Muscle layer of colon (tissue), 2 donors: ENCODE results near the gene ADARB2.

Experiments used
- H3K27ac ChIP-seq: one replicate; pipeline ENCODE4 v1.7.0; 2013; ENCODE audit warnings: low read depth, mild to moderate bottlenecking, low read length, moderate library complexity
- H3K27me3 ChIP-seq, 2 donors: one replicate each; pipeline ENCODE4 v1.7.0; 2013; ENCODE audit warnings: low read length in 2 of 2, mild to moderate bottlenecking in 2 of 2; ENCODE audit not compliant: insufficient read depth in 2 of 2, control insufficient read depth in 1 of 2
- H3K36me3 ChIP-seq: one replicate; pipeline ENCODE4 v1.7.0; 2013; ENCODE audit warnings: mild to moderate bottlenecking, low read length; ENCODE audit not compliant: insufficient read depth
- H3K4me1 ChIP-seq: one replicate; pipeline ENCODE4 v1.7.0; 2013; ENCODE audit warnings: mild to moderate bottlenecking, low read length; ENCODE audit not compliant: insufficient read depth
- H3K4me3 ChIP-seq, 2 donors: one replicate each; pipeline ENCODE4 v1.7.0; 2013; ENCODE audit warnings: low read length in 2 of 2, low read depth in 1 of 2, mild to moderate bottlenecking in 1 of 2, moderate library complexity in 1 of 2
- H3K9ac ChIP-seq: one replicate; pipeline ENCODE4 v1.7.0; 2013; ENCODE audit warnings: low read length
- H3K9me3 ChIP-seq: one replicate; pipeline ENCODE4 v1.7.0; 2013; ENCODE audit warnings: mild to moderate bottlenecking, low read length
- donor health status: abdominal sarcoma.
- donor health status: Adenocarcinoma of cecum.

Gene ADARB2

GRCh38 chr10:1579141-1579491 is 158.2 kb downstream of the ADARB2 start:
- no peaks in the 10 kb centered on the region for H3K9me3 ChIP-seq
- H3K27ac ChIP-seq = no peak overlapping the region
- no peak overlapping the region for H3K9ac ChIP-seq
- no peak overlapping the region for H3K4me3 ChIP-seq
- H3K27me3 ChIP-seq = no peaks in the 10 kb centered on the region
- no peaks in the 10 kb centered on the region for H3K36me3 ChIP-seq
- no peaks in the 10 kb centered on the region for H3K4me1 ChIP-seq

- Histone ChIP-seq H3K27ac (no peak overlapping the region), H3K9me3 (no peaks in the 10 kb centered on the region), H3K27me3 (no peaks in the 10 kb centered on the region), H3K36me3 (no peaks in the 10 kb centered on the region), H3K4me1 (no peaks in the 10 kb centered on the region), H3K4me3 (no peak overlapping the region), H3K9ac (no peak overlapping the region)
Measured at GRCh38 chr10:1578392-1579140, 158.8 kb downstream of the ADARB2 start.

GRCh38 chr10:1577945-1578344 is 159.4 kb downstream of the ADARB2 start:
- Histone ChIP-seq H3K4me1 (no peaks in the 10 kb centered on the region), H3K4me3 (no peak overlapping the region), H3K27ac (no peak overlapping the region), H3K9me3 (no peaks in the 10 kb centered on the region), H3K9ac (no peak overlapping the region), H3K36me3 (no peaks in the 10 kb centered on the region), H3K27me3 (no peaks in the 10 kb centered on the region)

GRCh38 chr10:1577373-1577770 is 160.0 kb downstream of the ADARB2 start:
- Histone ChIP-seq H3K9ac (no peak overlapping the region), H3K4me3 (no peak overlapping the region), H3K4me1 (no peaks in the 10 kb centered on the region), H3K27me3 (no peaks in the 10 kb centered on the region), H3K36me3 (no peaks in the 10 kb centered on the region), H3K9me3 (no peaks in the 10 kb centered on the region), H3K27ac (no peak overlapping the region)

- Histone ChIP-seq H3K36me3 (no peaks in the 10 kb centered on the region), H3K27me3 (no peaks in the 10 kb centered on the region), H3K4me3 (no peak overlapping the region), H3K9me3 (no peaks in the 10 kb centered on the region), H3K27ac (no peak overlapping the region), H3K9ac (no peak overlapping the region), H3K4me1 (no peaks in the 10 kb centered on the region)
Measured at GRCh38 chr10:1576467-1577372, 160.6 kb downstream of the ADARB2 start.

- no peak overlapping the region for H3K9ac ChIP-seq
- H3K4me3 ChIP-seq = no peak overlapping the region
- H3K36me3 ChIP-seq = no peaks in the 10 kb centered on the region
- no peak overlapping the region for H3K27ac ChIP-seq
- H3K4me1 ChIP-seq = no peaks in the 10 kb centered on the region
- no peaks in the 10 kb centered on the region for H3K27me3 ChIP-seq
- no peaks in the 10 kb centered on the region for H3K9me3 ChIP-seq
Measured at GRCh38 chr10:1575481-1576244, 161.7 kb downstream of the ADARB2 start.

- no peaks in the 10 kb centered on the region for H3K9me3 ChIP-seq
- H3K4me1 ChIP-seq = no peaks in the 10 kb centered on the region
- no peaks in the 10 kb centered on the region for H3K27me3 ChIP-seq
- no peak overlapping the region for H3K27ac ChIP-seq
- no peaks in the 10 kb centered on the region for H3K36me3 ChIP-seq
- no peak overlapping the region for H3K9ac ChIP-seq
- no peak overlapping the region for H3K4me3 ChIP-seq
Measured at GRCh38 chr10:1574719-1575118, 162.6 kb downstream of the ADARB2 start.

GRCh38 chr10:1573981-1574380 is 163.3 kb downstream of the ADARB2 start:
- no peaks in the 10 kb centered on the region for H3K9me3 ChIP-seq
- H3K4me3 ChIP-seq = no peak overlapping the region
- no peaks in the 10 kb centered on the region for H3K36me3 ChIP-seq
- no peaks in the 10 kb centered on the region for H3K27me3 ChIP-seq
- H3K27ac ChIP-seq = no peak overlapping the region
- H3K4me1 ChIP-seq = no peaks in the 10 kb centered on the region
- no peak overlapping the region for H3K9ac ChIP-seq

- no peak overlapping the region for H3K9ac ChIP-seq
- no peaks in the 10 kb centered on the region for H3K9me3 ChIP-seq
Measured at GRCh38 chr10:1573334-1573969, 163.9 kb downstream of the ADARB2 start.

GRCh38 chr10:1572519-1573333 is 164.6 kb downstream of the ADARB2 start:
- Histone ChIP-seq H3K36me3 (no peaks in the 10 kb centered on the region), H3K9me3 (no peaks in the 10 kb centered on the region), H3K4me1 (no peaks in the 10 kb centered on the region), H3K27me3 (no peaks in the 10 kb centered on the region), H3K27ac (no peak overlapping the region), H3K9ac (no peak overlapping the region), H3K4me3 (no peak overlapping the region)

More at GRCh38 chr10:1573334-1573969, 163.9 kb downstream of the ADARB2 start:
- Histone ChIP-seq H3K27ac (no peak overlapping the region), H3K27me3 (no peaks in the 10 kb centered on the region), H3K4me3 (no peak overlapping the region), H3K4me1 (no peaks in the 10 kb centered on the region), H3K36me3 (no peaks in the 10 kb centered on the region)
